Measurements from ENCODE around the gene MKNK1.
A peak's percentile ranks its signal among the peaks of the same experiment; 100 is the strongest.

The MKNK1 gene

GRCh38 chr1:46595127-46595526 lies 8.9 kb downstream of the MKNK1 start:
- no peak for DNase-seq

GRCh38 chr1:46594063-46594462 lies 10.0 kb downstream of the MKNK1 start:
- DNase-seq, result no peak

- DNase-seq, result no peak
These were observed 11.2 kb downstream of the MKNK1 start for GRCh38 chr1:46592823-46593222.

GRCh38 chr1:46589529-46589928 lies 14.5 kb downstream of the MKNK1 start:
- DNase-seq, result no peak

- no peak for DNase-seq
These were observed 17.0 kb downstream of the MKNK1 start for GRCh38 chr1:46587069-46587468.

- DNase-seq, result no peak
These were observed 18.6 kb downstream of the MKNK1 start for GRCh38 chr1:46585312-46585938.

GRCh38 chr1:46583494-46583893 lies 20.6 kb downstream of the MKNK1 start:
- DNase-seq, result no peak

GRCh38 chr1:46582972-46583371 lies 21.1 kb downstream of the MKNK1 start:
- DNase-seq, result no peak

- DNase-seq, result no peak
These were observed 22.2 kb downstream of the MKNK1 start for GRCh38 chr1:46581681-46582455.

- no peak for DNase-seq
These were observed 23.7 kb downstream of the MKNK1 start for GRCh38 chr1:46580140-46580903.

GRCh38 chr1:46577671-46578070 lies 26.4 kb downstream of the MKNK1 start:
- DNase-seq, result no peak

- no peak for DNase-seq
These were observed 27.5 kb downstream of the MKNK1 start for GRCh38 chr1:46576596-46576995.

- DNase-seq, result no peak
These were observed 28.3 kb downstream of the MKNK1 start for GRCh38 chr1:46575778-46576177.

- no peak for DNase-seq
These were observed 28.8 kb downstream of the MKNK1 start for GRCh38 chr1:46575300-46575699.

- DNase-seq, result no peak
These were observed 32.3 kb downstream of the MKNK1 start for GRCh38 chr1:46571691-46572225.

GRCh38 chr1:46569884-46570725 lies 34.0 kb downstream of the MKNK1 start:
- DNase-seq, result no peak

GRCh38 chr1:46569116-46569515 lies 35.0 kb downstream of the MKNK1 start:
- DNase-seq, result no peak

GRCh38 chr1:46568461-46568891 lies 35.6 kb downstream of the MKNK1 start:
- DNase-seq, result no peak

GRCh38 chr1:46563341-46563740 lies 40.7 kb downstream of the MKNK1 start:
- no peak for DNase-seq

GRCh38 chr1:46562498-46562897 lies 41.6 kb downstream of the MKNK1 start:
- DNase-seq, result no peak

- no peak for DNase-seq
These were observed 45.1 kb downstream of the MKNK1 start for GRCh38 chr1:46558966-46559365.

- peak; percentile 84 to 93 for DNase-seq
These were observed 45.7 kb downstream of the MKNK1 start for GRCh38 chr1:46558141-46558963.
